ENCODE measurements around the gene URI1.

Gene URI1

DNA sequence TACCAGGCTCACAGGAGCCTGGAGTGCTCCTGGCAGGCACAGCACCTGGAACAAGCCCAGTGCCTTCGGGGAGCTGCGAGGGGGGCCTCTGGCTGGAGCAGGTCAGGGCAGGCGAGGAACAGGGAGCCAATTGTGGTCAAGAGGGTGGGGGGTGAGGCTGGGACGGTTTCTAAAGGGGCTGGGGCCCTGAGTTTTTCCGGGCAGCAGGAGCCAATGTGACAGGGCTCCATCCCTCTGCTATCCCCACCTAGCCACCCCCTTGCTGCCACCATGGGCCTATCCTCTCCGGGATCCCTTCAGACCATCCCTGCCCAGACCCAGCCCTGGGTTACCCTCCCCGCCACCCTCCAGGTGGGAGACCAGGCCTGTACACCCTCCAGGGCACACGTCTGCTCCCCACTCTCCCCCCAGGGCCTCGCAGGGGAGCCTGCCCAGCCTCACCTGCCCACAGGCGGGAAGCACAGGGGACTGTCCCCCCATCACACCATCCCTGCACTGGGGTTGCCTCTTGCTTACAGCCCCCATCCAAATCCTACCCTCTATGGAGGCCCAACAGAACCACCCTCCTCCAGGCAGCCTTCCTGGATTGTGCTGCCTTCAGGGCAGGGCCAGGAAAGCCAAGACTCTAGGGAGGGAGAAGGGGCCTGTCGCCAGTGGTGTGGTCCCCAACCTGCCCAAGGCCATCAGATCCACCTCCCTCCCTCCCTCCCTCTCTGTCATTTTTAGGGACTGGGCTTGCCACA is 121.0 kb downstream of the URI1 start:
- Histone ChIP-seq H3K4me3 (ENCODE audit: severe bottlenecking) (no peak overlapping the region), H3K9me3 (ENCODE audit: severe bottlenecking) (no peaks in the 10 kb centered on the region), H3K36me3 (ENCODE audit: low read depth) (no peaks in the 10 kb centered on the region), H3K4me1 (ENCODE audit: insufficient read depth, poor library complexity, severe bottlenecking) (no peaks in the 10 kb centered on the region), H3K27ac (ENCODE audit: poor library complexity, severe bottlenecking) (no peak overlapping the region), H3K27me3 (ENCODE audit: insufficient read depth, poor library complexity, severe bottlenecking) (peaks cover 8% of the 10 kb centered on the region)
- TF ChIP-seq, protein P1, sequence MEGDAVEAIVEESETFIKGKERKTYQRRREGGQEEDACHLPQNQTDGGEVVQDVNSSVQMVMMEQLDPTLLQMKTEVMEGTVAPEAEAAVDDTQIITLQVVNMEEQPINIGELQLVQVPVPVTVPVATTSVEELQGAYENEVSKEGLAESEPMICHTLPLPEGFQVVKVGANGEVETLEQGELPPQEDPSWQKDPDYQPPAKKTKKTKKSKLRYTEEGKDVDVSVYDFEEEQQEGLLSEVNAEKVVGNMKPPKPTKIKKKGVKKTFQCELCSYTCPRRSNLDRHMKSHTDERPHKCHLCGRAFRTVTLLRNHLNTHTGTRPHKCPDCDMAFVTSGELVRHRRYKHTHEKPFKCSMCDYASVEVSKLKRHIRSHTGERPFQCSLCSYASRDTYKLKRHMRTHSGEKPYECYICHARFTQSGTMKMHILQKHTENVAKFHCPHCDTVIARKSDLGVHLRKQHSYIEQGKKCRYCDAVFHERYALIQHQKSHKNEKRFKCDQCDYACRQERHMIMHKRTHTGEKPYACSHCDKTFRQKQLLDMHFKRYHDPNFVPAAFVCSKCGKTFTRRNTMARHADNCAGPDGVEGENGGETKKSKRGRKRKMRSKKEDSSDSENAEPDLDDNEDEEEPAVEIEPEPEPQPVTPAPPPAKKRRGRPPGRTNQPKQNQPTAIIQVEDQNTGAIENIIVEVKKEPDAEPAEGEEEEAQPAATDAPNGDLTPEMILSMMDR (IDR thresholded peaks at IDR 0.05; ENCODE audit: poor library complexity, severe bottlenecking): no peak
- DNase-seq (ENCODE audit: low spot score): no peak
- ATAC-seq (ENCODE audit: low read depth): no peak

DNA sequence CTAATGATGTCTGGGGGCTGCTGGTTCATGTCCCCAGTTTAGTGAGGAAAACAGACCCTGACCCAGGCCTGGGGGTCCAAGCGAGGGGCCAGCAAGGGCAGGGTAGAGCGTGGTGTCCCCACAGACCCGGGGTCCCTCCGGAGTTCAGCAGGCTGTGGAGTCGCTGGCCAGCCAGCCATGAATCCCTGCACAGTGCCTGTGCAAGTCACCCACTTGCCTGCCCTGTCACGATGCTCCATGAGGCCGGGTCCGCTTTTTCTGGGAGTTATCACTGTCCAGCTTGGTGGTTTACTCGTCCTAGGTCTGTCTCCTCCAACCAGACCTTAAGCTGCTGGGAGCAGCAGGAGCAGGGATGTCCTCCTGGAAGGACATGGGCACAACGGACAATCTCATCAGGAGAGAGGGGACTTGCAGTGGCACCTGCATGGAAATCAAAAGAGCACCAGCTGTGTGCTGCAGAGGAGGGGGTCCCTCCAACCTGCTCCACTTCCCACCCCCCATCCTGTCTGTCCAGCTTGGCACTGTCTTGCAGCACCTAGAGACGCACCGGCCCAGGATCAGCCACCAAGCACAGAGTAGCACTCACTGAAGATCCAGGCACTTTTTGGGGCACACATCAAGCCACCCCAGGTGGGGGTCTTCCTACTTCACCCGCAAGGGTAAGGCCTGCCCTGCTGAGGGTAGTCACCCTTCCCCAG is 121.8 kb downstream of the URI1 start:
- no peak for ATAC-seq (ENCODE audit: low read depth)
- DNase-seq (ENCODE audit: low spot score): no peak
- H3K9me3 ChIP-seq (ENCODE audit: severe bottlenecking): no peaks in the 10 kb centered on the region
- H3K4me3 ChIP-seq (ENCODE audit: severe bottlenecking): no peak overlapping the region
- H3K4me1 ChIP-seq (ENCODE audit: insufficient read depth, poor library complexity, severe bottlenecking): no peaks in the 10 kb centered on the region
- TF ChIP-seq, protein P1 (IDR thresholded peaks at IDR 0.05; ENCODE audit: poor library complexity, severe bottlenecking): no peak
- H3K27me3 ChIP-seq (ENCODE audit: insufficient read depth, poor library complexity, severe bottlenecking): peaks cover 8% of the 10 kb centered on the region
- H3K27ac ChIP-seq (ENCODE audit: poor library complexity, severe bottlenecking): no peak overlapping the region
- H3K36me3 ChIP-seq (ENCODE audit: low read depth): no peaks in the 10 kb centered on the region

DNA sequence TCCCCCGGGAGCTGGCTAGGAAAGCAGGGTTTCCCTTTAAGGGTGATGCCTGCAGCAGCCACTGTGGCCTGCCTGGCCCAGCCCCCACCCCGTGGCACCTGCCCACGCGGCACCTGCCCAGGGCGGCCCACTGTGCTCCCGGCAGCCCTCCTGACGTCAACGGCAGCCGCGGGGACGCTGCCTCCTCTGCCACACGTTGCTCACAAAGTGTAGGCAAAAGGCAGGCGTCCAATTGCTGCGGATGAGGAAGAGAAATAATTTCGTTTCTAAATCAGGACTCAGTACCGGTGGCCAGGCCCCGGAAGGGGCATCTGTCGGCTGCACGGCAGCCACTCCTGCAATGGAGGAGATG is 122.3 kb downstream of the URI1 start:
- H3K9me3 ChIP-seq (ENCODE audit: severe bottlenecking): no peaks in the 10 kb centered on the region
- TF ChIP-seq, protein P1 (IDR thresholded peaks at IDR 0.05; ENCODE audit: poor library complexity, severe bottlenecking): no peak
- DNase-seq (ENCODE audit: low spot score) (no peak), ATAC-seq (ENCODE audit: low read depth) (no peak)
- H3K4me3 ChIP-seq (ENCODE audit: severe bottlenecking): no peak overlapping the region
- H3K27ac ChIP-seq (ENCODE audit: poor library complexity, severe bottlenecking): no peak overlapping the region
- no peaks in the 10 kb centered on the region for H3K4me1 ChIP-seq (ENCODE audit: insufficient read depth, poor library complexity, severe bottlenecking)
- H3K36me3 ChIP-seq (ENCODE audit: low read depth): no peaks in the 10 kb centered on the region
- H3K27me3 ChIP-seq (ENCODE audit: insufficient read depth, poor library complexity, severe bottlenecking): peaks cover 8% of the 10 kb centered on the region

DNA sequence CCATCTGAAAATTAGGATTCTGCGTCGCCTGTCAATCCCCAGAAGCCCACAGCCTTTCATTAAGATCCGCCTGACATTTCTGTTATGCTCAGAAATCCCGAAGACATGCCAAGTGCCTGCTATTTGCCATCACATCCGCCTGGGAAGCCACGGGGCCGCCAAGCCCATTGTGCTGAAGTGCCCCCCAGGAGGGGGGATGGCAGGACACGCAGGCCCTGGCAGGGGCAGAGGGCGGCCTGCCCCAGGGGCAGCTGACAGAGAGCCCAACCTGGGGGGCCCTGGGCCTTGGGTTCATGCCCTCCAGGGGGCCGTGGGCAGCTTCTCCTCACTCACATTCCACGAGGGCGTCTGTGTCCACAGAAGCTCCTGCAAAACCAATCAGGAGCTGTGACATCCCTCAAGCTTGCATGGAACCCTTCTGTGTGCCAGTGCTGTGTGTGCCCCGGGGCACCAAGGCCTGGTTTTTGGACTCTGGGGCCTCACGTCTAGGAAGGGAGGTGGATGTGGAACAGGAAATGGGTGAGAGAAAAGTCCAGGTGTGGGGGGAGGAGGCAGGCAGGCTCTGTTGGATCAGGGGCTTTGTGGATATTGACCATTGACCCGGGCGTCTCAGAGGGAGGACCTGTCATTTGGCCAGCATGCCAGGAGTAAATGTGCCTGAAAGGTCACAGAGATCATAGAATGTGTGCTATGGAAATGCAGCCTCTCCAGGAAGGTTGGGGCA is 122.9 kb downstream of the URI1 start:
- Histone ChIP-seq H3K36me3 (ENCODE audit: low read depth) (no peaks in the 10 kb centered on the region), H3K4me3 (ENCODE audit: severe bottlenecking) (no peak overlapping the region), H3K4me1 (ENCODE audit: insufficient read depth, poor library complexity, severe bottlenecking) (no peaks in the 10 kb centered on the region), H3K27me3 (ENCODE audit: insufficient read depth, poor library complexity, severe bottlenecking) (peaks cover 8% of the 10 kb centered on the region), H3K9me3 (ENCODE audit: severe bottlenecking) (no peaks in the 10 kb centered on the region), H3K27ac (ENCODE audit: poor library complexity, severe bottlenecking) (no peak overlapping the region)
- ATAC-seq (ENCODE audit: low read depth) (no peak), DNase-seq (ENCODE audit: low spot score) (no peak)
- TF ChIP-seq, protein P1 (IDR thresholded peaks at IDR 0.05; ENCODE audit: poor library complexity, severe bottlenecking): no peak
